ENCODE data around the gene NUP35.

Gene NUP35

DNA sequence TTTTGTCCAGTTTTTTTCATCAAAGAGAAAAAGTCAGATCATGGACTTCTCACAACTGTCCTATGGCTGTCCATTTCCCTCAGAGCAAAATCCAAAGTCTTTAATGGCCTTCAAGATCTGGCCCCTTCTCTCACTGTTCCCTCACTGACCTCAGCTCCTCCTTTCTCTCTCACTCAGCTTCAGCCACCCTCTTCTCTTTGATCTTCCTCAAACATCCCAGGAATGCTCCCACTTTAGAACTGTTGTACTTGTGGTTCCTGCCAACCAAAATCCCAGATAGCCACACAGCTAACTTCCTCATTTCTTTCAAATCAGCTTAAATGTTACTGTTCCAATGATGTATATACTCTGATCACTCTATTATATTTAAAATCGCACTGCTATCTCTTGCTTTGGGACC lies 82.9 kb downstream of the NUP35 start:
- H3K4me3 ChIP-seq (replicated peaks; ENCODE audit: low read depth, low read length) = no peak overlapping the region
- peak; percentile 42 for DNase-seq (ENCODE audit: low read depth)
- TF ChIP-seq, protein P1, sequence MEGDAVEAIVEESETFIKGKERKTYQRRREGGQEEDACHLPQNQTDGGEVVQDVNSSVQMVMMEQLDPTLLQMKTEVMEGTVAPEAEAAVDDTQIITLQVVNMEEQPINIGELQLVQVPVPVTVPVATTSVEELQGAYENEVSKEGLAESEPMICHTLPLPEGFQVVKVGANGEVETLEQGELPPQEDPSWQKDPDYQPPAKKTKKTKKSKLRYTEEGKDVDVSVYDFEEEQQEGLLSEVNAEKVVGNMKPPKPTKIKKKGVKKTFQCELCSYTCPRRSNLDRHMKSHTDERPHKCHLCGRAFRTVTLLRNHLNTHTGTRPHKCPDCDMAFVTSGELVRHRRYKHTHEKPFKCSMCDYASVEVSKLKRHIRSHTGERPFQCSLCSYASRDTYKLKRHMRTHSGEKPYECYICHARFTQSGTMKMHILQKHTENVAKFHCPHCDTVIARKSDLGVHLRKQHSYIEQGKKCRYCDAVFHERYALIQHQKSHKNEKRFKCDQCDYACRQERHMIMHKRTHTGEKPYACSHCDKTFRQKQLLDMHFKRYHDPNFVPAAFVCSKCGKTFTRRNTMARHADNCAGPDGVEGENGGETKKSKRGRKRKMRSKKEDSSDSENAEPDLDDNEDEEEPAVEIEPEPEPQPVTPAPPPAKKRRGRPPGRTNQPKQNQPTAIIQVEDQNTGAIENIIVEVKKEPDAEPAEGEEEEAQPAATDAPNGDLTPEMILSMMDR (IDR thresholded peaks at IDR 0.05; ENCODE audit: low read length, missing control alignments) = no peak

GRCh38 chr2:183209395-183210028 lies 85.3 kb downstream of the NUP35 start:
- TF ChIP-seq, protein P1 (IDR thresholded peaks at IDR 0.05; ENCODE audit: low read length, missing control alignments) = no peak
- H3K4me3 ChIP-seq (replicated peaks; ENCODE audit: low read depth, low read length) = no peak overlapping the region
- DNase-seq (ENCODE audit: low read depth) = no peak

Measured in fibroblast of pulmonary artery (primary cell).